Pancreas (tissue), 10 donors: Measurements from ENCODE around the gene MSLN. TPM values are rescaled to one million over a fixed set of nuclear protein-coding genes. Genes with fewer than 3 reads are reported as not detected.

Source experiments
- ATAC-seq, 4 donors: fragments of 200-7000 bp; cut with Tn5 transposase; one replicate each; pipeline versions ENCODE4 v1.8.0 to v1.9.1; 2020; ENCODE audit warnings: mild to moderate bottlenecking in 4 of 4, moderate library complexity in 4 of 4
- DNase-seq, 6 donors: peaks; one replicate each; pipeline ENCODE4 v3.0.0-alpha.2; 2020
- FAIRE-seq: peaks from 2 replicates; lab custom pipeline; 2012; peaks lifted over from hg19 to GRCh38; lab: Jason Lieb, UNC
- H3K27ac ChIP-seq, 4 donors: fragments of 200-600 bp; sonication (generic); 1 replicate in 3 of 4; 2 replicates in 1 of 4; pipeline versions ENCODE4 v1.5.0 to v1.8.0; 2020
- H3K27me3 ChIP-seq, 4 donors: fragments of 200-600 bp; one replicate each; pipeline ENCODE4 v1.8.0; 2021
- H3K36me3 ChIP-seq, 3 donors: fragments of 200-600 bp; sonication (generic) in 1 of 3; one replicate each; pipeline versions ENCODE4 v1.5.0 to v1.8.0; 2020 to 2021
- H3K4me1 ChIP-seq, 3 donors: fragments of 200-600 bp; one replicate each; pipeline ENCODE4 v1.8.0; 2021
- H3K4me3 ChIP-seq, 4 donors: fragments of 200-600 bp; sonication (generic) in 2 of 4; one replicate each; pipeline versions ENCODE4 v1.5.0 to v1.8.0; 2020 to 2021
- H3K9me3 ChIP-seq, 4 donors: fragments of 200-600 bp; one replicate each; pipeline ENCODE4 v1.8.0; 2021
- CTCF ChIP-seq, 4 donors: fragments of 200-600 bp; sonication (generic) in 3 of 4; IDR thresholded peaks; one replicate each; pipeline versions ENCODE4 v1.5.0 to v1.8.0; 2021; ENCODE audit warnings: antibody characterized with exemption in 4 of 4
- WGBS, 2 donors: extraction: QIAGEN DNeasy Blood & Tissue Kit; methylation state at CpG; one replicate each; pipeline ENCODE4 v1.1.7; 2013; 5-methylcytosine and 5-hydroxymethylcytosine counted together
- intact Hi-C, 3 donors: fragments of 100-400 bp; cut with DNase I; formaldehyde crosslinking; loops; one replicate each; pipeline versions ENCODE4 v1.11.1 to v1.14.2; 2022
- polyA plus RNA-seq, 2 donors: library from polyadenylated mRNA; stranded (reverse); fragments of 200-250 nt; gene quantifications; one replicate each; pipeline ENCODE4 v1.2.3, GENCODE V29; 2013
- total RNA-seq, 6 donors: library from RNA; stranded (reverse); fragmentation: NEBNext Ultra II Directional in 4 of 6; extraction: Animal tissue kit (Norgen Biotek cat#: 25700) in 4 of 6; gene quantifications; one replicate each; pipeline versions ENCODE4 v1.2.1 to v1.2.4, GENCODE V29; 2021 to 2023
- donor health status: healthy with polysubstance abuse.
- donor health status: DM: no; HTN: no; CAD: no; lungs with moderate emphysema.
- donor health status: DM: no; HTN: no; CAD: no.
- donor health status: control.
- donor health status: control.
- donor health status: Bipolar disorder and iron deficiency.
- donor health status: DM: yes; HTN: yes; CAD: no.
- donor health status: DM: no; HTN: no; CAD: no.
- donor health status: DM: no; HTN: no; CAD: no.
- donor health status: DM: yes; HTN: yes; CAD: no.

MSLN gene
- total and polyA plus RNA-seq, 8 donors, result 0.35 to 4.6 (median 0.96) TPM; not detected in 1

- Histone ChIP-seq H3K4me1 (no peaks in the 10 kb centered on the region), H3K9me3 (no peaks in the 10 kb centered on the region), H3K36me3 (no peaks in the 10 kb centered on the region), H3K27ac (no peak overlapping the region), H3K27me3 (no peaks in the 10 kb centered on the region), H3K4me3 (no peak overlapping the region)
- intact Hi-C loops, result no loop called here
- TF ChIP-seq CTCF (IDR thresholded peaks at IDR 0.05), result no peak
- DNase-seq (no peak), ATAC-seq (peak in 1 of 4 donors; percentile 32), FAIRE-seq (no peak)
- 61 to 69% methylated on average over 34 of the region's 34 CpGs for WGBS, 2 donors
Measured at GRCh38 chr16:759110-759910, 1.2 kb upstream of the MSLN start.

GRCh38 chr16:760065-760464 is 469 bp upstream of the MSLN start:
- no peaks in the 10 kb centered on the region for H3K36me3 ChIP-seq
- no peak for TF ChIP-seq CTCF (IDR thresholded peaks at IDR 0.05)
- FAIRE-seq (no peak), ATAC-seq (peak in 1 of 4 donors; percentile 17), DNase-seq (no peak)
- WGBS, 2 donors, result 61 to 65% methylated on average over 15 of the region's 15 CpGs
- H3K27ac ChIP-seq, result no peak overlapping the region
- no peaks in the 10 kb centered on the region for H3K27me3 ChIP-seq
- intact Hi-C loops, result no loop called here
- H3K4me3 ChIP-seq, result no peak overlapping the region
- H3K4me1 ChIP-seq, result no peaks in the 10 kb centered on the region
- H3K9me3 ChIP-seq, result no peaks in the 10 kb centered on the region

- Histone ChIP-seq H3K27me3 (no peaks in the 10 kb centered on the region), H3K9me3 (no peaks in the 10 kb centered on the region), H3K36me3 (no peaks in the 10 kb centered on the region), H3K4me3 (no peak overlapping the region), H3K4me1 (no peaks in the 10 kb centered on the region), H3K27ac (no peak overlapping the region)
- TF ChIP-seq CTCF (IDR thresholded peaks at IDR 0.05), result no peak
- ATAC-seq, result no peak
- FAIRE-seq, result no peak
- 54 to 66% methylated on average over 22 of the region's 22 CpGs for WGBS, 2 donors
- peak in 2 of 6 donors; percentile 14 to 65 for DNase-seq
- intact Hi-C loops, result no loop called here
Measured at GRCh38 chr16:761625-762513, 1.3 kb downstream of the MSLN start.

- DNase-seq (peak in 1 of 6 donors; percentile 26), FAIRE-seq (no peak), ATAC-seq (no peak)
- intact Hi-C loops, result no loop called here
- Histone ChIP-seq H3K27me3 (no peaks in the 10 kb centered on the region), H3K36me3 (no peaks in the 10 kb centered on the region), H3K27ac (no peak overlapping the region), H3K4me1 (no peaks in the 10 kb centered on the region), H3K9me3 (no peaks in the 10 kb centered on the region), H3K4me3 (no peak overlapping the region)
- no peak for TF ChIP-seq CTCF (IDR thresholded peaks at IDR 0.05)
- whole genome bisulfite sequencing, 2 donors, result 47 to 65% methylated on average over 17 of the region's 17 CpGs
Measured at GRCh38 chr16:762595-763268, 2.2 kb downstream of the MSLN start.
